Muscle layer of colon (tissue), 2 donors: ENCODE data around the gene N4BP2L1.

Source experiments
- H3K27ac ChIP-seq: one replicate; pipeline ENCODE4 v1.7.0; 2013; ENCODE audit warnings: low read depth, mild to moderate bottlenecking, low read length, moderate library complexity
- H3K27me3 ChIP-seq, 2 donors: one replicate each; pipeline ENCODE4 v1.7.0; 2013; ENCODE audit warnings: low read length in 2 of 2, mild to moderate bottlenecking in 2 of 2; ENCODE audit not compliant: insufficient read depth in 2 of 2, control insufficient read depth in 1 of 2
- H3K36me3 ChIP-seq: one replicate; pipeline ENCODE4 v1.7.0; 2013; ENCODE audit warnings: mild to moderate bottlenecking, low read length; ENCODE audit not compliant: insufficient read depth
- H3K4me1 ChIP-seq: one replicate; pipeline ENCODE4 v1.7.0; 2013; ENCODE audit warnings: mild to moderate bottlenecking, low read length; ENCODE audit not compliant: insufficient read depth
- H3K4me3 ChIP-seq, 2 donors: one replicate each; pipeline ENCODE4 v1.7.0; 2013; ENCODE audit warnings: low read length in 2 of 2, low read depth in 1 of 2, mild to moderate bottlenecking in 1 of 2, moderate library complexity in 1 of 2
- H3K9ac ChIP-seq: one replicate; pipeline ENCODE4 v1.7.0; 2013; ENCODE audit warnings: low read length
- H3K9me3 ChIP-seq: one replicate; pipeline ENCODE4 v1.7.0; 2013; ENCODE audit warnings: mild to moderate bottlenecking, low read length
- donor health status: abdominal sarcoma.
- donor health status: Adenocarcinoma of cecum.

The N4BP2L1 gene

DNA sequence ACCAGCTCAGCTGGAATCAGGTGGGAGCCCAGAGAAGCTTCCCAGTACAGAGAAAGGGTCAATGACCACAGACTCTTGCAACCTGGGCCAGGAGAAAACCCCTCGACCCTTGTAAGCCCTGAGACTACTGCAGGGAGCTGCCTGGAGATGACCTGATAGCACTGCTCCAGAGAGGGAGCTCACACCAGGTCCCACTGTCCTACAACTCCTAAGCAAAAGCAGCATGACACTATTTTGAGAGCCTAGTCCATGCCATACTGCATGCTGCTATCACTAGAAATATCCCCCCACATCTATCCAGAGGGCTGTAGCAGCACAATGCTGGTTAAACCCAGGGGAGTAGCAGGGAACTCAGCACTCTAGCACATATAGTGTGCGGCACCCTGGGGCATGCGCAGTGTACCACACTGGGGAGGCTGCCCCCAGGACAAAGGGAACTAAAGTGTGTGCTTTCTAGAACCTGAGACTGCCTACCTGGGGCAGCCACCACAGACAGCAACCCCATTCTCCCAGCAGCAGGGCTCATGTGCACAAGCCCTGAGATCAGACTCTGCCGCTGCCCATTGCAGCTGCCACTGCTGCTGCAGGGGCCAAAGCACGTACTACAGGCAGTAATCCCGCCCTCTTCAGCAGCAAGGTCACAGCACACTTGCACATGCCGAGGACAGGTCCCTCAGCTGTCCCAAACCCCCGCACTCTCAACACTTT, 27.1 kb upstream of the N4BP2L1 start:
- Histone ChIP-seq H3K4me3 (no peak overlapping the region), H3K4me1 (no peaks in the 10 kb centered on the region), H3K27ac (no peak overlapping the region), H3K9ac (no peak overlapping the region), H3K27me3 (no peaks in the 10 kb centered on the region), H3K9me3 (no peaks in the 10 kb centered on the region), H3K36me3 (no peaks in the 10 kb centered on the region)

DNA sequence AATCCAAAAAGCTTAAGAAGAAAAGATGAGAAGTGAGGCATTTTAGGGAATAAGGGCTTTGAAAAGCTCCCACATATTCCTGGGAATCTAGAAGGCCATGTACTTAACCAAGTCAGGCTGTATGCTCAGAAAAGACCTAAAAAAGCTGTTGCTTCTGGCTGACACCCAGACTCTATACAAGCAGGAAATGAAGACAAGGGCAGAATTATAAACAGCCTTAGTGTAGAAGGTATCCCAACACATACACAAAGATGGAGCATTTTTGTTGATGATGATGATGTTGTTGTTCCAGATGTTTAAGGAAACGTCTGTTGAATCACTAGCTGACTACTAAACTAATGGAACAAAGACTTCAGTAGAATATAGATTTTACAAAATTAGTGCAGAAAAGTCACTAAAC, 26.1 kb upstream of the N4BP2L1 start:
- Histone ChIP-seq H3K27ac (no peak overlapping the region), H3K27me3 (no peaks in the 10 kb centered on the region), H3K4me1 (no peaks in the 10 kb centered on the region), H3K36me3 (no peaks in the 10 kb centered on the region), H3K9me3 (no peaks in the 10 kb centered on the region), H3K4me3 (no peak overlapping the region), H3K9ac (no peak overlapping the region)

DNA sequence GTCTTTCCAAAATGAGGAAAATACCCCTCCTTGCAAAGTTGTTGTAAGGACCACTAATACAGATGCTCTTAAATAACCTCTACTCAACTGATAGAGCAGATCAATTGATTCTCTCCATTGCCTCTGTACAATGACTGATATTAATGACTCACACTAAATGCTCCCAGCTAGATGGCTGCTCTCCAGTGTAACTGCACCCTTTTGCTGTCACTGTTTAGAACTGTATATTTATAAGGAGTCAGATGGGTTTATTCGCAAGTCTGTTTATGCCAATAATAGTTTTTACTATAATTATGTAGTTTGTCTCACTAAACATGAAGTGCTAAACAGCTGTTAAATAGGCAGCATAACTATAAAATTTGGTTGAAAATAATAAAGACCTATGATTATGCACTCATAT, 21.0 kb upstream of the N4BP2L1 start:
- no peaks in the 10 kb centered on the region for H3K4me1 ChIP-seq
- no peak overlapping the region for H3K4me3 ChIP-seq
- H3K36me3 ChIP-seq: no peaks in the 10 kb centered on the region
- no peak overlapping the region for H3K9ac ChIP-seq
- H3K27ac ChIP-seq: no peak overlapping the region
- H3K27me3 ChIP-seq: no peaks in the 10 kb centered on the region
- H3K9me3 ChIP-seq: no peaks in the 10 kb centered on the region

DNA sequence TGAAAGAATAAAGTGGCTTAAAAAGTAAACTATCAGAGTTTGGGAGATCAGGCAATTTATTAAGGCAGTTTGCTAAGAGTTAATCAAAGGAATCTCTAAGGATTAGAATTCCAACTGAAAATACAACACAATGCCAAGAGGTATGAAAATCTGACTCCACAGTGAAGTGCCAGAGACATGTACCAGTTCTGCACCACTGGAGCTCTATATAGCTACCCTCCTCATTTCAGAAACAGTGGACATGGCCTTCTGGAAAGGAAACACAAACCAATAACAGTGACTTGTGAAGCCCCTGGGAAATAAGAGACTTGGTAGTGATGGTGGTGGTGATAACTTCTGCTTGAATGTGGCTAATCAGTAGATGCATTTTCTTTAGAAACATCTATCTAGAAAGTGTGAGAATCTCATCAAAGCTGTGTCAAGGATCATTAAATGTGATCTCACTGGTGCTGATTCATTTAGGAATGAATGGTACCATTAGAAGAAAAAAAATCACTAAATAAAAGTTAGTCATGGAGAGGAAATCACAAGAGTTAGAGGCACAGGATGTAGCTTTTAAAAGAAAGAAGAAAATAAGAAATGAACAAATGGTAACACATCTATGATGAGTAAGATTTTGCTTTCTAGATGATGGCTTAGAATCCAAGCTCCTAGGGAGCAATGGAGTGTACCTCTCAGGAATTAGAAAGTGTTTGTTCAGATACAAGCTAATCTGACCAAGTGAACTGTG, 20.1 kb upstream of the N4BP2L1 start:
- Histone ChIP-seq H3K4me3 (no peak overlapping the region), H3K36me3 (no peaks in the 10 kb centered on the region), H3K4me1 (no peaks in the 10 kb centered on the region), H3K27me3 (no peaks in the 10 kb centered on the region), H3K27ac (no peak overlapping the region), H3K9me3 (no peaks in the 10 kb centered on the region), H3K9ac (no peak overlapping the region)

DNA sequence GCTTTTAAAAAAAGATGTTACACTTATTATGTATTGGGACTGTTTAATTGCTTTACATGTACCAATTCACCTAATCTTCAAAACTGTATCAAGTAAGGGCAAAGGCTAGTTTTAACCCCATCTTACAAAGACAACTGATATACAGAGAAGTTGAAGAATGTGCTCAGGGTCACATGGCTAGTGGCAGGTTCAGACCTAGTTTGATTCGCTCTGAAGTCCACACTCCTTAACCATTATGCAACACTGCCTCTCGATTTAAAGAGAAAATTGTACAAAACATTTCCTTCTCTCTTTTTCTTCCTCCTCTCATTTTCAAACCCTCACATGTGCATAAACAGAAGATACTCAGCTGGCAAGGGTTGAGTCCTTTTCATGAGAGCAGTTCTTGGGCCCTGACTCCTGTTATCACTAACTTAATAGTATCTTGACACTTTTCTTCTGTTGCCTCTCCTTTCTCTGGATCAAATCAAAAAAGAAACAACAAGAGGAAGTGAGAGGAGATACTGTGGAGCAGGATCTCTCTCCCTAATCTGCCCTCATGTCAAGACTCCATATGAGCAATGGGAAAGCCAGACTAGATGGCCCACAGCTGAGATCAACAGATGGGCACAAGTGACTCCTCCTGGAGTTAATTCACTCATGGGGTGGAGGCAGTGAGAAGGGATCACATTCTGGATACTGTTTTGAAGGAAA, 19.0 kb upstream of the N4BP2L1 start:
- Histone ChIP-seq H3K4me3 (no peak overlapping the region), H3K36me3 (no peaks in the 10 kb centered on the region), H3K9ac (no peak overlapping the region), H3K27ac (no peak overlapping the region), H3K4me1 (no peaks in the 10 kb centered on the region), H3K27me3 (no peaks in the 10 kb centered on the region), H3K9me3 (no peaks in the 10 kb centered on the region)

DNA sequence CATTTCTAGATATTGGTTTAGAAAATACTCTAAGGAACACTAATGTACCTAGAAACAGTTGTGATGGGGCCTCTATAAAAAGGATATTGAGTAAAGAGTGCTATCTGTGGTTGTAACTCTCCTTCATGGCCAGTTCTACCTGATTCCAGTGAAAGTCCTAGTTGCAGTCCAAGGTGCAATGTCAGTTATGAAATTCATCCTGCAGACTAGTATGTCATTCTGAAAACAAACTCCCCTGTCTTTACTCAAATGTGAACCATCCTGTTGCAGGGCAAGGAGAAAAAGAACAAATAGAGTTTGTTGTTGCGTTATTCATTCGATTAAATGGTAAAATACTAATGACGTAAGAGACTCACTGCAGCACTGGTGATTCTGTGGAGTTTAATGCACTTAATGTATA, 18.3 kb upstream of the N4BP2L1 start:
- Histone ChIP-seq H3K9me3 (no peaks in the 10 kb centered on the region), H3K9ac (no peak overlapping the region), H3K27ac (no peak overlapping the region), H3K4me3 (no peak overlapping the region), H3K27me3 (no peaks in the 10 kb centered on the region), H3K4me1 (no peaks in the 10 kb centered on the region), H3K36me3 (no peaks in the 10 kb centered on the region)

DNA sequence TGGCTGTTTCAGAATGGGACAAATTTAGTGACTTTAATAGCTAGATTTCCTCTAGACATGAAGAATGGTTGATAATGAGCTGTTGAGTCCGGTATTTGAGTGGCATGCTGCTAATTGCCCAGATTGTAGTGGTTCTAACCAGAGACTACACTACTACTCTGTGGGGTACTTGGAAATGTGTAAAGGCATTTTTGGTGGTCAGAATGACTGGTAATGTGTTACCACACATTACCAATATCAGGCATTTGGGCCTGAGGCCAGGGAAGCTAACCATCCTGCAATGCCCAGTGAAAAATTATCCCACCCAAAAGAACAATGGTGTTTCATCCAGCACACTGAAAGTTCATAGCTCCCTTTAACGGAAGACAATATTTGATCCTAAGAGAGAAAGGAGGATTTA, 17.5 kb upstream of the N4BP2L1 start:
- H3K4me3 ChIP-seq: no peak overlapping the region
- no peak overlapping the region for H3K9ac ChIP-seq
- no peak overlapping the region for H3K27ac ChIP-seq
- H3K36me3 ChIP-seq: no peaks in the 10 kb centered on the region
- no peaks in the 10 kb centered on the region for H3K9me3 ChIP-seq
- H3K4me1 ChIP-seq: no peaks in the 10 kb centered on the region
- no peaks in the 10 kb centered on the region for H3K27me3 ChIP-seq

DNA sequence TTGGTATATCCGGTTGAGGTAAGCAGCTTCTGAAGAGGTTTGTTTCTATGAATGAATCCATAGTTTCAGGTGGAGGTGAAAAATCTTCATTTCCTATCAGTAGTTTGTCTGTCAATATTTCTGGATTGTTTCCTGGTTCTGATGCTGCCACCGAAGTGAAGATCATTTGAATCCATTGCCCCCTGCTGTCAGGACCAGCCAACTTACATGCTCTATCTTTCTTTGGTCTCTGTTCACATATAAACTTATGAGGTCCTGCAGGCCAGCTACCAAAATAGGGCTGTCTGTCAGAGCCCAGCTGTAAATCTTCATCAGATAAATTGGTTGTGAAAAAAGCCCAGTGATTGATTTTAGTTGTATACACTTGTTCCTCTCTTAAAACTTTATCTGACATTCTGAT, 15.2 kb upstream of the N4BP2L1 start:
- Histone ChIP-seq H3K27me3 (no peaks in the 10 kb centered on the region), H3K36me3 (peaks cover 5% of the 10 kb centered on the region), H3K9me3 (no peaks in the 10 kb centered on the region), H3K4me3 (no peak overlapping the region), H3K9ac (no peak overlapping the region), H3K4me1 (no peaks in the 10 kb centered on the region), H3K27ac (no peak overlapping the region)

DNA sequence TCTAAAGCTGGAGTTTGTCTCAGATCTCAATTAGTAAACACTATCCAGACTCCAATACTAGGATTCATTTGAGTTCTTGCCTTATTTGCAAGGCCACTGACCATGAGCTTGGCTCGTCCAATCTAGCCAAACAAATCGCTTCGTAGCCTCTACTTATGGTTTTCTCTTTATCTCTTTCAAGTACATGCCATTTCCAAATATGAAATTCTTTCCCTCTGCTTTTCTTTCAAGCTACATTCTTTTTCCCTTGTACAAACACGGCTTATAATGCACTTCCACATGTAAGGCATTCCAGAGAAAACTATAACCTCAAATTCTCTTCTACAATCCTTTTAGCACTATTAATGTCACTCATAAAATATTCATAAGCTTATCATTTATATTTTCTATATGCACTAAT, 10.9 kb upstream of the N4BP2L1 start:
- Histone ChIP-seq H3K9ac (no peak overlapping the region), H3K27ac (no peak overlapping the region), H3K4me3 (no peak overlapping the region), H3K36me3 (peaks cover 5% of the 10 kb centered on the region), H3K9me3 (no peaks in the 10 kb centered on the region), H3K4me1 (no peaks in the 10 kb centered on the region), H3K27me3 (no peaks in the 10 kb centered on the region)

DNA sequence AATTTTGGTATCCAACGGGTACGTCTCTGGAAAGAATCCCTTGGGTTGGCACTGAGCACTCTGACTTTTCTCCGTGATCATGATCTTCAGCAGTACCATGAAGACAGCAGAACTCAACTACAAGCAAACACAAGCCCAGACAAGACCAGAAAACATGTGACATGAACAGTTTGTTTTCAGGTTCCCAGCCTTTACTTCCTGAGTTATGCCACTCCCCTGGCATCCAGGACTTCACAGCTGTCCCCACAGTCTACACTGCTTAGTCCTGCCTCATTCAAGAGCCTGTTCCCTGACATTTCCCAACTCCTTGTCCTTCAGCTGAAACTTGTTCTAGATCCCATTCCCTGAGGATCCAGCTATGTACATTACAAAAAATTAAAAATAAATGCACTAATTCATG, 4.9 kb upstream of the N4BP2L1 start:
- no peaks in the 10 kb centered on the region for H3K27me3 ChIP-seq
- no peak overlapping the region for H3K4me3 ChIP-seq
- H3K9ac ChIP-seq: no peak overlapping the region
- H3K4me1 ChIP-seq: no peaks in the 10 kb centered on the region
- no peak overlapping the region for H3K27ac ChIP-seq
- H3K9me3 ChIP-seq: no peaks in the 10 kb centered on the region
- no peaks in the 10 kb centered on the region for H3K36me3 ChIP-seq

DNA sequence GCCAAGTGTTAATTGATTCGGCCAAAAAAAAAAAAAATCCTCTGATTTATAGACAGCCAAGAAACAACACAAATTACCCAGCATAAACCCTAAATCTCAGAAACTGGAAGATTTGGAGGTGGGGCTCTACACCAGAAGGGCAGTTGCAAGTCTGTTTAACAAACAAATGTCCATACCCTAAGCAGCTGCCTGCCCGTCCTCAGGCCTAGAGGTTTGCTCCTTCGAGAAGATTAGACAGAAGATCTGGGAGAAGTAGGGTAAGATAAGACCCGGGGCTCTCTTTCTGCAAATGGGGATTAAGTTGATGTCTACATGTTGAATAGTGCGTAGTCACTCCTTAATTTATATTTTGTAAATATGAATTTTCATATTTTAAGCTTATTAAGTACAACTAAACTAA, 3.4 kb upstream of the N4BP2L1 start:
- H3K4me1 ChIP-seq: peaks cover 3% of the 10 kb centered on the region
- H3K27me3 ChIP-seq: no peaks in the 10 kb centered on the region
- no peaks in the 10 kb centered on the region for H3K36me3 ChIP-seq
- no peaks in the 10 kb centered on the region for H3K9me3 ChIP-seq
- no peak overlapping the region for H3K27ac ChIP-seq
- no peak overlapping the region for H3K4me3 ChIP-seq
- H3K9ac ChIP-seq: no peak overlapping the region
